DOHH2 (cell line): ENCODE results near the gene RBP5.

ENCODE experiments used
- H3F3A ChIP-seq: fragments of 200-600 bp; sonication (generic), shearing (Covaris generic); 2 replicates; pipeline ENCODE4 v1.6.0; 2016; ENCODE audit warnings: antibody characterized with exemption, mild to moderate bottlenecking; ENCODE audit not compliant: control insufficient read depth, insufficient read depth
- H3K27ac ChIP-seq: fragments of 200-600 bp; sonication (generic); 2 replicates; pipeline ENCODE4 v1.5.1; 2014; ENCODE audit warnings: low read depth, mild to moderate bottlenecking, low read length, moderate library complexity
- H3K27me3 ChIP-seq: fragments of 200-600 bp; sonication (generic); 2 replicates; pipeline ENCODE4 v1.6.1; 2014; ENCODE audit warnings: mild to moderate bottlenecking, low read length, mixed read lengths; ENCODE audit not compliant: control insufficient read depth
- H3K36me3 ChIP-seq: fragments of 200-600 bp; sonication (generic); 2 replicates; pipeline ENCODE4 v1.6.1; 2014; ENCODE audit warnings: mild to moderate bottlenecking, low read length, moderate library complexity, mixed read lengths; ENCODE audit not compliant: control insufficient read depth
- H3K4me1 ChIP-seq: fragments of 200-600 bp; sonication (generic); 2 replicates; pipeline ENCODE4 v1.6.1; 2014; ENCODE audit warnings: mild to moderate bottlenecking, low read length, mixed read lengths; ENCODE audit not compliant: control insufficient read depth
- H3K4me2 ChIP-seq: fragments of 200-600 bp; sonication (generic); 2 replicates; pipeline ENCODE4 v1.6.0; 2014; ENCODE audit warnings: mild to moderate bottlenecking, low read length, moderate library complexity
- H3K4me3 ChIP-seq: fragments of 200-600 bp; sonication (generic); 2 replicates; pipeline ENCODE4 v1.5.1; 2014; ENCODE audit warnings: mild to moderate bottlenecking, low read length, mixed read lengths
- H3K79me2 ChIP-seq: fragments of 200-600 bp; sonication (generic); 2 replicates; pipeline ENCODE4 v1.6.1; 2014; ENCODE audit warnings: mild to moderate bottlenecking, low read length, mixed read lengths; ENCODE audit not compliant: control insufficient read depth
- H3K9me2 ChIP-seq: fragments of 200-600 bp; sonication (generic); replicated peaks from 2 replicates; pipeline ENCODE4 v1.6.1; 2014; ENCODE audit warnings: mild to moderate bottlenecking, low read length, mixed read lengths; ENCODE audit not compliant: control insufficient read depth
- H3K9me3 ChIP-seq: fragments of 200-600 bp; sonication (generic); 2 replicates; pipeline ENCODE4 v1.6.1; 2014; ENCODE audit warnings: antibody characterized with exemption, low read length, mixed read lengths; ENCODE audit not compliant: control insufficient read depth, insufficient read depth
- H4K20me1 ChIP-seq: fragments of 200-600 bp; sonication (generic); 2 replicates; pipeline ENCODE4 v1.6.0; 2014; ENCODE audit warnings: low read depth, mild to moderate bottlenecking, antibody characterized with exemption, low read length, moderate library complexity; ENCODE audit not compliant: control insufficient read depth, insufficient read depth
- EZH2phosphoT487 ChIP-seq: fragments of 200-600 bp; sonication (generic); IDR thresholded peaks from 2 replicates; pipeline ENCODE4 v1.6.1; 2017; ENCODE audit warnings: borderline replicate concordance, mild to moderate bottlenecking, antibody characterized with exemption, low read length, moderate library complexity, mixed read lengths
- TF ChIP-seq, protein P1 (sequence below): fragments of 200-600 bp; sonication (generic); IDR thresholded peaks from one replicate; pipeline ENCODE4 v1.5.1; 2014; ENCODE audit warnings: antibody characterized with exemption, mild to moderate bottlenecking, low read depth, low read length; ENCODE audit not compliant: poor library complexity, severe bottlenecking

RBP5 gene

DNA sequence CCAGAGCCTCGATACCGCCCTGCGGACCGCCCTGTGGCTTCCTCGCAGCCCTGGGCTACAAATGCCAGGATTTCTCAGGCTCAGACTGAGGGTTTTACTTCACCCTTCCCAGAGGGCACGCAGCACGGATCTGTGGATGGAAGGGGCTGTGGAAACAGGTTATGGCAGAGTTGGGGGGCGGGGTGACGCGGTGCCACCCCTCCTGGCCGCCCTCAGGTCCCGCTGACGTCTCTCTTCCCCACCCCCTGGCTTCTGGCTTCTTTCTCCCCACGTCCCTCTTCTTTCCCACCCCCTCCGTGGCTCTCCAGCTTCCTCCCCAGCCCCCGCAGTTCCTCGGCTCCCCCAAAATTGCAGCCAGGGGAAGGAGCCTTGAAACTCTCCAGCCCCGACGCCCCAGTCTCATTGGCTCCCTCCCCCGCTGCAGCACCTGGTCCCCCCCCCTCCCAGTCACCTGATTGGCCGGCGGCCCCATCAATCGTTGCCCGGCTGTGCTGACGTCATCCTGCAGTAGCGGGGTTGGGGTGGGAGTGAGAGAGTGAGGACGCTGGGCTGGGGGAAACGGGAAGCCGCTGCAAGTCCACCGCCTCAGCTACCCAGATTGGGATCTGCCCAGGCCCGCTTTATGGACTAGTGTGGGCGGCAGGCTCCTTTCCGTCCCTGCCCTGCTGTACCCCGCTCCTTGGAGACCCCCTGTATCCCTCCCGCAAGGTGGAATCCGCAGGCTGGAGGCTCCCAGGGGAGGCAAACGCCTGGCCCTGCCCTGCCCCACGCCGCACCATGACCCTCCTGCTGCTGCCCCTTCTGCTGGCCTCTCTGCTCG lies 1.4 kb upstream of the RBP5 start, which contains the start of gene CLSTN3:
CLSTN3 (plus strand) TSS at position 500 of the 820 bp plus-strand sequence; CDS start at position 778, 278 bp downstream.
- no peaks in the 10 kb centered on the region for H4K20me1 ChIP-seq

DNA sequence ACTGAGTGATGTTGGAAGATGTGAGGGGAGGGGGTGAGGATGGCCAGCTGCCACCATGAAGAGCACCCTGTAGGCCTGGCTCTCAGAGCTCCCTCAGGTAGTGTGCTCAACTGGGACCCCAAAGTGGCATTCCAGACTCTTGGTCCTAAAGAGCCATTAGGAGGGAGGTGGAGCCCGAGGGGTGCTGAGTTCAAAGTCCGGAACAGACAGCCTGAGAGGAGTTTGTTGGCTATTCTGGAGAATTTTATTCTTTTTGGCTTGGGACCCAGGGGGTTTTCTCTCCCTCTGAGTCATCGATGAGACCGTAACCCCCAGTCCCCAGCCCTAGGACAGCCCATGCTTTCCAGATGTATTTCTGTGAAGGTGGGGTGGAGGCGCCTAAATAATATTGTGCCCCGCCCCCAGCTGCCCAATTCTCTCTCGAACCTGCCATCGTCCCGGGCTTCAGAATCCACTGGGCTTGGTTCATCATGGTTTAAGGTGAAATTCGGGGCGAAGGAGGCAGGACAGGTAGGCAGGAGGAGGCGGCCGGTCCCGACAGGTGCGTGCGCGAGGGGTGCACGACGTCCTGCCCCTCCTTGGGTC lies 690 bp upstream of the RBP5 start:
- H3K4me1 ChIP-seq, result peaks cover 19% of the 10 kb centered on the region
- TF ChIP-seq EZH2phosphoT487, result no peak
- TF ChIP-seq, protein P1, sequence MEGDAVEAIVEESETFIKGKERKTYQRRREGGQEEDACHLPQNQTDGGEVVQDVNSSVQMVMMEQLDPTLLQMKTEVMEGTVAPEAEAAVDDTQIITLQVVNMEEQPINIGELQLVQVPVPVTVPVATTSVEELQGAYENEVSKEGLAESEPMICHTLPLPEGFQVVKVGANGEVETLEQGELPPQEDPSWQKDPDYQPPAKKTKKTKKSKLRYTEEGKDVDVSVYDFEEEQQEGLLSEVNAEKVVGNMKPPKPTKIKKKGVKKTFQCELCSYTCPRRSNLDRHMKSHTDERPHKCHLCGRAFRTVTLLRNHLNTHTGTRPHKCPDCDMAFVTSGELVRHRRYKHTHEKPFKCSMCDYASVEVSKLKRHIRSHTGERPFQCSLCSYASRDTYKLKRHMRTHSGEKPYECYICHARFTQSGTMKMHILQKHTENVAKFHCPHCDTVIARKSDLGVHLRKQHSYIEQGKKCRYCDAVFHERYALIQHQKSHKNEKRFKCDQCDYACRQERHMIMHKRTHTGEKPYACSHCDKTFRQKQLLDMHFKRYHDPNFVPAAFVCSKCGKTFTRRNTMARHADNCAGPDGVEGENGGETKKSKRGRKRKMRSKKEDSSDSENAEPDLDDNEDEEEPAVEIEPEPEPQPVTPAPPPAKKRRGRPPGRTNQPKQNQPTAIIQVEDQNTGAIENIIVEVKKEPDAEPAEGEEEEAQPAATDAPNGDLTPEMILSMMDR, result no peak
- peak overlapping the region; percentile 72 for H3K4me2 ChIP-seq
- no peaks in the 10 kb centered on the region for H3K79me2 ChIP-seq
- no peak overlapping the region for H3K27ac ChIP-seq
- H3K9me3 ChIP-seq, result no peaks in the 10 kb centered on the region
- no peaks in the 10 kb centered on the region for H4K20me1 ChIP-seq
- no peaks in the 10 kb centered on the region for H3F3A ChIP-seq
- peaks cover 48% of the 10 kb centered on the region for H3K27me3 ChIP-seq
- no peaks in the 10 kb centered on the region for H3K36me3 ChIP-seq
- H3K9me2 ChIP-seq, result no peaks in the 10 kb centered on the region
- peak overlapping the region; percentile 70 for H3K4me3 ChIP-seq

More for the DNA sequence above, 1.4 kb upstream of the RBP5 start, which contains the start of gene CLSTN3:
- H3K9me2 ChIP-seq, result no peaks in the 10 kb centered on the region
- peaks cover 48% of the 10 kb centered on the region for H3K27me3 ChIP-seq
- H3K4me3 ChIP-seq, result peak within 1 kb of the TSS; percentile 70
- H3K9me3 ChIP-seq, result no peaks in the 10 kb centered on the region
- H3K4me1 ChIP-seq, result peaks cover 19% of the 10 kb centered on the region
- H3K4me2 ChIP-seq, result peak within 1 kb of the TSS; percentile 72
- no peaks in the 10 kb centered on the region for H3K79me2 ChIP-seq
- H3F3A ChIP-seq, result no peaks in the 10 kb centered on the region
- no peak within 1 kb of the TSS for H3K27ac ChIP-seq
- TF ChIP-seq, protein P1, result no peak
- no peak for TF ChIP-seq EZH2phosphoT487
- H3K36me3 ChIP-seq, result no peaks in the 10 kb centered on the region

GRCh38 chr12:7127916-7128626 lies 618 bp downstream of the RBP5 start:
- Histone ChIP-seq H4K20me1 (no peaks in the 10 kb centered on the region), H3K4me1 (peaks cover 19% of the 10 kb centered on the region), H3K4me2 (no peak overlapping the region), H3K9me3 (no peaks in the 10 kb centered on the region), H3K27me3 (peaks cover 48% of the 10 kb centered on the region), H3K36me3 (no peaks in the 10 kb centered on the region), H3K27ac (no peak overlapping the region), H3K4me3 (no peak overlapping the region), H3K79me2 (no peaks in the 10 kb centered on the region), H3K9me2 (no peaks in the 10 kb centered on the region), H3F3A (no peaks in the 10 kb centered on the region)
- no peak for TF ChIP-seq EZH2phosphoT487
- TF ChIP-seq, protein P1, result no peak
